Measurements from ENCODE around the gene PRKN.
"Not testable (repeated sequence)": the region's sequence is repeated elsewhere in the genome, so short reads cannot be mapped to it uniquely, and the experiment has no call there.

Gene PRKN

GRCh38 chr6:162532283-162533008, 195.1 kb downstream of the PRKN start:
- no peak for ATAC-seq (ENCODE audit: low read depth)
- H3K9me3 ChIP-seq (ENCODE audit: severe bottlenecking): no peaks in the 10 kb centered on the region
- no peak overlapping the region for H3K4me3 ChIP-seq (ENCODE audit: severe bottlenecking)
- H3K27ac ChIP-seq (ENCODE audit: poor library complexity, severe bottlenecking): no peak overlapping the region
- TF ChIP-seq, protein P1, sequence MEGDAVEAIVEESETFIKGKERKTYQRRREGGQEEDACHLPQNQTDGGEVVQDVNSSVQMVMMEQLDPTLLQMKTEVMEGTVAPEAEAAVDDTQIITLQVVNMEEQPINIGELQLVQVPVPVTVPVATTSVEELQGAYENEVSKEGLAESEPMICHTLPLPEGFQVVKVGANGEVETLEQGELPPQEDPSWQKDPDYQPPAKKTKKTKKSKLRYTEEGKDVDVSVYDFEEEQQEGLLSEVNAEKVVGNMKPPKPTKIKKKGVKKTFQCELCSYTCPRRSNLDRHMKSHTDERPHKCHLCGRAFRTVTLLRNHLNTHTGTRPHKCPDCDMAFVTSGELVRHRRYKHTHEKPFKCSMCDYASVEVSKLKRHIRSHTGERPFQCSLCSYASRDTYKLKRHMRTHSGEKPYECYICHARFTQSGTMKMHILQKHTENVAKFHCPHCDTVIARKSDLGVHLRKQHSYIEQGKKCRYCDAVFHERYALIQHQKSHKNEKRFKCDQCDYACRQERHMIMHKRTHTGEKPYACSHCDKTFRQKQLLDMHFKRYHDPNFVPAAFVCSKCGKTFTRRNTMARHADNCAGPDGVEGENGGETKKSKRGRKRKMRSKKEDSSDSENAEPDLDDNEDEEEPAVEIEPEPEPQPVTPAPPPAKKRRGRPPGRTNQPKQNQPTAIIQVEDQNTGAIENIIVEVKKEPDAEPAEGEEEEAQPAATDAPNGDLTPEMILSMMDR (IDR thresholded peaks at IDR 0.05; ENCODE audit: poor library complexity, severe bottlenecking): no peak
- H3K4me1 ChIP-seq (ENCODE audit: insufficient read depth, poor library complexity, severe bottlenecking): no peaks in the 10 kb centered on the region
- no peaks in the 10 kb centered on the region for H3K27me3 ChIP-seq (ENCODE audit: insufficient read depth, poor library complexity, severe bottlenecking)
- no peaks in the 10 kb centered on the region for H3K36me3 ChIP-seq (ENCODE audit: low read depth)
- no peak for DNase-seq (ENCODE audit: low spot score)

GRCh38 chr6:162531391-162531790, 196.2 kb downstream of the PRKN start:
- not testable (repeated sequence) for H3K27ac ChIP-seq (ENCODE audit: poor library complexity, severe bottlenecking); DNase-seq (ENCODE audit: low spot score); H3K4me3 ChIP-seq (ENCODE audit: severe bottlenecking); H3K9me3 ChIP-seq (ENCODE audit: severe bottlenecking); ATAC-seq (ENCODE audit: low read depth); H3K27me3 ChIP-seq (ENCODE audit: insufficient read depth, poor library complexity, severe bottlenecking); H3K36me3 ChIP-seq (ENCODE audit: low read depth); H3K4me1 ChIP-seq (ENCODE audit: insufficient read depth, poor library complexity, severe bottlenecking)

- TF ChIP-seq, protein P1 (IDR thresholded peaks at IDR 0.05; ENCODE audit: poor library complexity, severe bottlenecking): no peak
- ATAC-seq (ENCODE audit: low read depth): no peak
Measured at GRCh38 chr6:162528538-162528937, 199.0 kb downstream of the PRKN start.

GRCh38 chr6:162526960-162527359, 200.6 kb downstream of the PRKN start:
- TF ChIP-seq, protein P1 (IDR thresholded peaks at IDR 0.05; ENCODE audit: poor library complexity, severe bottlenecking): no peak
- no peak for ATAC-seq (ENCODE audit: low read depth)
- Histone ChIP-seq H3K4me3 (ENCODE audit: severe bottlenecking) (no peak overlapping the region), H3K9me3 (ENCODE audit: severe bottlenecking) (no peaks in the 10 kb centered on the region), H3K36me3 (ENCODE audit: low read depth) (no peaks in the 10 kb centered on the region), H3K27me3 (ENCODE audit: insufficient read depth, poor library complexity, severe bottlenecking) (no peaks in the 10 kb centered on the region), H3K4me1 (ENCODE audit: insufficient read depth, poor library complexity, severe bottlenecking) (no peaks in the 10 kb centered on the region), H3K27ac (ENCODE audit: poor library complexity, severe bottlenecking) (no peak overlapping the region)
- no peak for DNase-seq (ENCODE audit: low spot score)

More at GRCh38 chr6:162528538-162528937, 199.0 kb downstream of the PRKN start:
- Histone ChIP-seq H3K36me3 (ENCODE audit: low read depth) (no peaks in the 10 kb centered on the region), H3K4me1 (ENCODE audit: insufficient read depth, poor library complexity, severe bottlenecking) (no peaks in the 10 kb centered on the region), H3K27ac (ENCODE audit: poor library complexity, severe bottlenecking) (no peak overlapping the region), H3K4me3 (ENCODE audit: severe bottlenecking) (no peak overlapping the region), H3K27me3 (ENCODE audit: insufficient read depth, poor library complexity, severe bottlenecking) (no peaks in the 10 kb centered on the region), H3K9me3 (ENCODE audit: severe bottlenecking) (no peaks in the 10 kb centered on the region)
- no peak for DNase-seq (ENCODE audit: low spot score)

DNA sequence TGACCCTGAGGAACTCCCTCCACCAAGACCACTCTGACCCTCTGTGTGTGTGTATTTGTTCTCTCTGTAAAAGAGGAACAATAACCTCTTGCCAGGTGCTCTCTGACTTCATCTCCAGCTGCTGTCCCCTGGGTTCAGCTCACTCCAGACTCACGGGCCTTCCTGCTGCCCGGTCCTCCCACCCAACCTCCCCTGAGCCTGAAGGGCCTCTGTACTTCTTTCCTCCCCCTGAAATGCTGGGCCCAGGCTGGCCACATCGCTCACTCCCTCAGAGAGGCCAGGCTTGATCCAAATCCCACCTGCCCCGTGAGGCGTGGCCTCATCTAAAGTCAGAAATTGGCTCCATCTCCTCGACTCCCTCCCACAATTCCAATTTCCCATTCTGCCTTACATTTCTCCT, 202.4 kb downstream of the PRKN start:
- ATAC-seq (ENCODE audit: low read depth) (no peak), DNase-seq (ENCODE audit: low spot score) (no peak)
- H3K4me3 ChIP-seq (ENCODE audit: severe bottlenecking): no peak overlapping the region
- no peaks in the 10 kb centered on the region for H3K4me1 ChIP-seq (ENCODE audit: insufficient read depth, poor library complexity, severe bottlenecking)
- TF ChIP-seq, protein P1 (IDR thresholded peaks at IDR 0.05; ENCODE audit: poor library complexity, severe bottlenecking): no peak
- no peak overlapping the region for H3K27ac ChIP-seq (ENCODE audit: poor library complexity, severe bottlenecking)
- no peaks in the 10 kb centered on the region for H3K9me3 ChIP-seq (ENCODE audit: severe bottlenecking)
- no peaks in the 10 kb centered on the region for H3K36me3 ChIP-seq (ENCODE audit: low read depth)
- no peaks in the 10 kb centered on the region for H3K27me3 ChIP-seq (ENCODE audit: insufficient read depth, poor library complexity, severe bottlenecking)
